HG02588 (cell line): Measurements from ENCODE around the gene GBGT1.
A peak's percentile ranks its signal among the peaks of the same experiment; 100 is the strongest.

Experiments used
- ATAC-seq: cut with Tn5 transposase; IDR thresholded peaks from one replicate; pipeline ENCODE4 v1.9.1; 2021; ENCODE audit warnings: mild to moderate bottlenecking, moderate library complexity; ENCODE audit not compliant: unreplicated experiment

Gene GBGT1

DNA sequence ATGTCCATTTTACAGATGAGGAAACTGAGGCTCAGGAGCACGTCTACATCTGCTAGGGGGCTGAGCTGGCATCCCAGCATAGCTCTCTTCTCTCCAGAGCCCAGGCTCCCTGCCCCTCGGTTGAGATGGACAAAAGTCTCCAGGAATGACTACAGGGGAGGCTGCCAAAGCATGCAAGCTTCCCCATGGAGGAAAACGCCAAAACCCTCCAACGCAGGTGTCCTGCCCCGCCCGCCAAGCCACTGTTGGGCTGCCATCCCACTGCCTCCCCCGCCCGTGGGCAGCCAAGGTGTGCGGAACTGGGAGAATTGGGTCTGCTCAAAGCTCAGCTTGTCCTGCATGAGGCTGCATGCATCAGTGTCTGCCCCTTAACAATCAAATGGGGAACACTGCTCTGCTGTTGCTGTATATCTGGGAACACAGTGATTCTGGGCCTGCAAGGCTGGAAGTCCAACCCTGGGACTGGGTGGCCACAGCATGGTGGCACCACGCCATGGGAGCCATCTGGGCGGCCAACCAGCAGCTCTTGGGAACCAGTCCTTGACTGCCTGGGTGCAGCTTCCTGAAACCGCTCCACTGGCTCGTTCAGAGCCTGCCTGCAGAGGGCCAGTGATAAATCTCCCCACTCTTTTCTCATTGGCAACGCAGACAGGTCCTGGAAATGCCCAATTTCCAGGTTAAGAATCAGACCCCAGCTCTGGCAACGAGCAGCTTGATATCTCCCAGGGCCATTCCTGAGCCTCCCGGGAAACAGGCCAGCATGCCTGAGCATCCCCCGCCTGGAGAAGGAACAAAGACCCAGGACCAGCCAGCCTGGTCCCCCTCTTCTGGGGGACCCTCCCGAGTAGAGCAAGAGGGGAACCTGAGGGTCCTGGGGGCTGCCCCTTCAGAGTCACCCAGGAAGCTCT is 46.2 kb downstream of the GBGT1 start:
- ATAC-seq: no peak

- no peak for ATAC-seq
These were observed 47.1 kb downstream of the GBGT1 start for GRCh38 chr9:133116346-133117231.

DNA sequence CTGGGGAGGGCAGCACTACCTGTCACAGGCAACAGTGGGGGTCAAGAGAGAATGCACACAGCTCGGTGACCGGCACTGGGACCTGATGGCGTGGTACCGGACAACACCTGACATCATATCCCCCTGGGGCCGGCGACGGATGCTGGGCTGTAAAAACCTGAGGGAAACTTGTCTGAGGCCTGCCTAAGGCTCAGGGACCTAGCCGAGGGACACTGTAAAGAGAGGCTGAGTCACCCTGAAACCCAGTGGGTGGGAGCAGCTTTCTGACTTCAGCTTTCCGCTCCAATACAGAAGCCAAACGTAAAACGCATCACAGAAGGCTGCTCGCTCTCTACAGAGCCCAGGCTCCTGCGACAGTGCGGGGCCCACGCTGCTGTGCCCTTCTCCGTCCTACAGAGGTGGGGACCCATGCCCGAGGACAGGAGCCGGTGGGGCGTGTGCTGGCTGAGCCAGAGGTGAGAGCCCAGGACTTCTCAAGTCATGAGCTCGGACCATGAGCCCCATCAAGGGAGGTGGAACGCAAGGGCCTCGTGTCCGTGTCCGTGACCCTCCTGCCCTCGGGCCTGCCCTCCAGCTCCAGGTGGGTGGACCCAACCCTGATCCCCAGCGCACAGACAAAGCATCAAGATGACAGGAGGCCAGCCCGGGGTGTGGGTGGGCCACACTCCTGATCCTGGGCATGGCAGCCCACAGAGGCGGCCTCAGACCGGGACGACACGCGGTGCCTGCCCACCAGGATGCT is 47.9 kb downstream of the GBGT1 start:
- ATAC-seq: peak; percentile 61

DNA sequence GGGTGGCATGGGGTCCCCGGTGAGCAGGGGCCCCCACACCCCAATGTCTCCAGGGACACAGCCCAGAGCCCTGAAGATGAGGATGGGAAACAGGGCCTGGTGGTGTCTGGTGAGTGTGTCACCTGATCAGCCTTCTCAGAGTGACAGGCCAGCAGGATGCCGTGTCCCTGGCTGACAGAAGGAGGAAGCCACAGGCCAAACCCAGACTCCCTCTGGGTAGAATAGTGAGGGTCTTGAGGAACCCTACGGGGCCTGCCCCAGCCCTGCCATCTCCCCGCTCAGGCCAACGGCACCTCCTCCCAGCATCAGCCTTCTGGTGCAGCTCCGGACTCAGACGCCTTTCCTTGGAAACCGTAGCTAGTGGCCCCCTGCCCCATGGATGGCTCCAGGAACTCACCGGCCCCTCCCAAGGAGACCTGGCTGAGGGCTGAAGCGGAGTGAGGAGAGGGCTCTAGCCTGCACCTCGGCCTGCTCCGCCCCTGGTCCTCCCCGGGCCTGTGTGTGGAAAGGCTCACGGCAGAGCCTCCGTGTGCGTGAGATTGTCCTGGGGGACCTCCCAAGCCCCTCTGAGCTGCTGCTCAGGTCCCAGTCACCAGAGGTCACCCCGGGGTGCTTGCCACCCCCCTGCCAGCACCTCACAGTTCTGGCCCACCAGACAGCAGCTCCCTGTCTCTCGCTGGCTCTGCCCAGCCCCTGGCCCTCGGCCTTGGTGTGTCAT is 48.7 kb downstream of the GBGT1 start:
- no peak for ATAC-seq

DNA sequence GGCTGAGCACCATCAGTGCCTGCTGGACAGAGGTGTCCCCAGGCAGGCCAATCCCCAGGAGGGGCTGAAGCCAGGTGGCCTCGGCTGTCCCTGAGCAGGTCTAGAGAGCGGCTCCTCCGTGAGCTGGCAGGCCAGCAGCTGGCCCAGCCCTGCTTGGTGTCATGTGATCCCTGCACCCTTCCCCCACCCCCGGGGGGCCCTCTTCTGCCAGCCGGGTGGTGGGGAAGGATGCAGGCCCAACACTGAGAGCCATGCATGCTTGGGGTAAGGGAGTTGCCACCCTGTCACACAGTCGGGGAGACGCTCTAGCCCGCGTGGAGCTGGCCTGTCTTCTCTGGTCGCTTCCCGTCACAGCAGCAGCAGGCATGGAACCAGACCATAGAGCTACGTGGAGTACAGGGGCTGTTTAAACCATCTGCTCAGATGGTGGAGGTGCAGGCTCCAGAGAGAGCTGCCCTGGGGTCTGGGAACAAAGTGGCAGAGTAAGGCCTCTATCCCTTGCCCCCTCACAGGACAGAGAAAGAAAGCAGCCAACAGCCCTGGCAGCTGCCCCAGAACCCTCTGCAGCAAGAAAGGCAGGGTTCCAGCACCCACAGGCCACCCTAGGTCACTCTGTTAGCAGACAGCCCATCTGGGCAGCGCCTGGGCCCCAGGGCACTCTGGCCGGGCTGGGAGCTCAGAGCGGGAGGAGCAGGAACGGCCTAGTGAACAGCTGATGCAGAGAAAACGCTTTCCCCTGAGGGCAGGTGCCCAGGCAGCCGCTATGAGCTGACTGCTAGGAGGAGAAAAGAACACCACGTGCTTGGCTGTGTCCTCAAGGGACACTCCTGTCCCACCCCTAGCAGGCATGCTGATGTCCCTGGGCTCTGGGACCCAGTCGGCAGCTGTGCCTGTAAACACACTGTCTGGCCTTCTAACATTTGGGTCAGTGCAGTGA is 49.5 kb downstream of the GBGT1 start:
- no peak for ATAC-seq

- ATAC-seq: no peak
These were observed 50.4 kb downstream of the GBGT1 start for GRCh38 chr9:133113163-133113948.

DNA sequence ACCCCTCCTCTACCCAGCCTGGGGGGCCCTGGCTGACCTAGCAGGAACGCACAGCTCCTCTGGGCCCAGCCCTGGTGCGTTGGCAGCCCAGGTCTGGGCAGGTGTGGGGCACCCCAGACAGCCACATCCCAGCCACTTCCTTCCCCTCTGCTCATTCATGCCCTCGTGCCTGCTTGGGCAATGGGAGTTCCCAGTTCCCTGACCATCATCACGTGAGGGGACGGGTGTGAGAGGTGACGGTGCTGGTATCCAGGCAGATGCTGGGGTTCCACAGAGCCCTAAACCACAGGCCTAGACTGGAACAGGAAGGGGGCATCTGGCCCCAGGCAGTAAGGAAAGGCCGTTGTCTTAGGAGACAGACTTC is 51.1 kb downstream of the GBGT1 start:
- no peak for ATAC-seq

DNA sequence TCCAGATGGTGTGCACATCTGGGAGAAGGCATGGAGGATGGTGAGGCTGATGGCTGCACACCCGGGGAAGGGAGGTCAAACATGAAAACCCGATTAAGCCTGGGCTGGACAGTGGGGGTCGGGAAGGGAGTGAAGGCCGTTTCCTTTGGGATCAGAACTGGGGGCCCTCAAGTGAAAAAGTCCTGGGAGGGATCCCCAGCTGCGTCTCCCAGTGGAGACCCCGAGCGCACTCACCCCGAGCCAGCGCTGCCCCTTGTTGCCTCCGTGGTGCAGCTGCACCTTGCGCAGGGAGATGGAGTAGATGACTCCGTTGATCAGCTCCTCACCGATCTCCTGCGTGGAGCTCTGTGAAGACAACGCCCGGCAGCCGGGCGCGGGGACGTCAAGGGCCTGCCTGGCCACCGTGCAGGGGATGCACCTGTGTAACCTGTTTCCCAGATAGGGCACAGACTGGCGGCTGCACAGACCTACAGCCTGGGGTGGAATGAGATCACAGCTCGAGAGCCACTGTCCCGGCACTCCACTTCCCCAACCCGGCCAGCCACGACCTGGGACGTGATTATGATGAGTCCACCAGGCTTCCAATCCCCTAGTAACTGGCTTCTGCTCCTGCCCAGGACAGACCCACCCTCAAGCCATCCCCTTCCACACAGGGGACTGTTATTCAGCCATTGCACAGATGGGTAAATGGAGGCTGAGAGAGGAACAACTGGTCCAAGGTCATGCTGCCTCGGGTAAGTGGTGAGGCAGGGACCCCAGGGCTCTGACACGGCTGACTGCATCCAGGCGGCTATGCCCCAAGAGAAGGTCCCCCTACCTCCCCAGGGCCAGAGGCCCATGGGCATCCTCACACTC is 51.7 kb downstream of the GBGT1 start:
- ATAC-seq: no peak

DNA sequence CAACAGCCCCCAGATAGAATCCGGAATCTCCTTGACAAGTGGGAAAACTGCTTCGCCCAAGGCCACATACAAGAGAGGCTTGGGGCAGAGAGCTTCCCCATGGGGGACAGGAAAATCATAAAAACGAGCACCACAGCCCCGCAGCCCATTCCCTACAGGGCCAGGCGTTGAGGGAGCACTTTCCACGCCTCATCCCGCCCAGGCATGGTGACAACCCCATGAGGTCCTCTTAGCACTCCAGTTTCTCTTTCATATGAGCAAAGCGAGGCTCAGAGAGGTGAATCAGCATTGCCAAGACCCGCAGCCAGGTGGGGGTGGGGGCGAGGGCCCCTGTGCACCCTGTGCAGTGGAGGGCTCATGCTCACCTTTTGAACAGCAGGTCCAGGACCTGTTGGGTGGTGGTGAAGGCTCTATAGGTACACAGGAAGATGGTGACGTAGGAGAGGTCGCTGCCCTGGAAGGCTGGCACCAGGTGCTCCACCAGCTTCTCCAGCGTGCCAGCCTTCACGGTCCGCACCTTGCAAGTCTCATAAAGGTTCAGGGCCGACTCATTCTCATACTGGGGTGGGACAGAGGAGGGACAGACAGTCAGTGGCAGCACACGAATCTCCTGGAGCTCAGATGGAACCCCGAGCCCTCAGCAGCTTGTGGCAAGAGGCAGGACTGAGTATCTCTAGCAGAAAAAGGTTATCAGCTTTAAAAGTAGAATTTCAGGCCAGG is 53.6 kb downstream of the GBGT1 start:
- ATAC-seq: no peak

- ATAC-seq: no peak
These were observed 54.7 kb downstream of the GBGT1 start for GRCh38 chr9:133108794-133109641.

DNA sequence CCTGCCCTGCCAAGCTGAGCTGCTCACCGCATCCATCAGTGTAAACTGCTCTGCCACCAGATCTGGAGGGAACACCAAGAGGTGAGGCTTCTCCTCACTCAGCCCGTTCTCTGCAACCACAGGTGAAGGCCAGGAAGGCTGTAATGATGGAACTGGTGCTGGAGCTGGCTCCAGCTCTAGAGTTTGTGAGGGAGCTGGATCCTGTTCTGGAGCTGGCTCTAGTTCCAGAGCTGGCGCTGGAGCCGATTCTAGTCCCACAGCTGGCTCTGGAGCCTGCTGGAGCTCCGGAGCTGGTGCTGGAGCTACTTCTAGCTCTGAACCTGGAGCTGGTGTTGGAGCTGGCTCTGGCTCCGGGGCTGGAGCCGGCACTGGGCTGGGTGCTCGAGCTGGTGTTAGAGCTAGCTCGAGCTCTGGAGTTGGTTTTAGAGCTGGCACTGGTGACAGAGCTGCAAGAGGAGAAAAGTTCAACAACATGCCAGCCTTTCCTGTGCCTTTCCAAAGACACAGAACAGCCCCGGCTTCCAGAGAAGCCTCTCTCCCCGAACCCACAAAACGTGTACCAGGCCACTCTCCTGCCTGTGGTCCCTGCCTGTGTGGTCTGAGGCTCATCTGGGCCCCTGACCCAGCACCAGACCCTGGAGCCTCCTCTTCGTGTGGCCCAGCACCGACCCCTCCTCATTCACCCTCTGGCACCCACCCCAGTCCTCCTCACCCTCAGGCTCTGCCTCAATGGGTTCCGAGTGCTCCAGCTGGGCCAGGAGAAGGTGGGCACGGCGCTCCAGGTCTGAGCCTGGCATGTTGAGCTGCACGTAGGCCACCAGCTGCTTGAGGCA is 55.5 kb downstream of the GBGT1 start:
- no peak for ATAC-seq

DNA sequence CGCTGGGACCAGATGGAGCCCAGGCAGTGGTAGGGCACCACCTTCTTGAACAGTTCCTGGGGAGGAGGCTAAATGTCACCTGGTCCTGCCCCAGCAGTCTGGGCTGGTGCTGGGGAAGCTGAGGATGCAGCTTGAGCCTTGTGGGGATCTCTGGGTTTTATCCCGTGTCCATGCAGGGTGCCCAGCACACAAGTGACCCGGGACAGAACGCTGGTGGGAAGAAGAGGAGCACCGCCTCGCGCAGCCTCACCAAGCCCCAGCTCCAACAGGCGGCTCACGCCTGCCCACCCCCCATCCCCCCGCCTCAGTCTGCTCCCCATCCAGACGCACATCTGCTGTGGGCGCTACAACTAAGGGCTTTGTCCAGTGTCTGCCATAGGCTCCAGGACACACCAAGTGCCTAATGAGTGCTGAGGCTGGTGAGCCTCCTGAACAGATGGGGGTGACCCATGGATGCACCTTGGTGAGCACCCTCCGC is 56.4 kb downstream of the GBGT1 start:
- no peak for ATAC-seq

DNA sequence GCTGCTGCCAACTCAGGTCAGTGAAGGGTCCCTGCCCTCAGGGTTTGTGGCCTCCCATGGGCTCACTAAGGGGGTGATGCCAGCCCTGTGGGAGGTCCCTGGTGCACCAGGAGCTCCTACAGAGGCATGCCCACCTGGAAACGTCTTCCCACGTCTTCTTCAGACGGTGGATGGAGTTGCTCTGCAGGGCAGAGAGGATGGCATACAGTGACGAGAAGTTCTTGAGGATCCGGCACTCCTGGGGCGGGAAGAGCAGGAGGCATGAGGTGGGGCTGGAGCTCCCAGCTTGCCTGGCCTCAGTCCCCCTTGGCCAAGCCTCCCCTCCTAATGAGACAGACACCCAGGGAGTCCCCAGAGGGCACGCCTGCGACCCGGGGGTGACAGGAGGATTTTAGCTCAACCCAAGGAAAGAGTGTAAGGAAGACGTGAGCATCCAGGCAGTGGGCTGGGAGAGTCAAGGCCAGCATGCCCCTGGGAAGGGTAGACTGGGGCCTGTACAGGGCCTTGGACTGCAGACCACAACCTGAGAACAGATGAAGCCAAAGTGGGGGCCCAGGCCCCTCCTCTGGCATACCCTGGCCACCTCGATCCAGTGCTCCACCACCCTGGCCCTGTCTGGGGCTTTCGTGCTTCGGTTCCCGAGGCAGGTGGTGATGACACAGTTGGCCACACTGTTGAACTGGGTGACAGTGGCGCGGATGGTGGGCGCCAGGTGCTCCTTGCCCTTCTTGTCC is 57.0 kb downstream of the GBGT1 start:
- ATAC-seq: no peak

GRCh38 chr9:133105461-133105770 is 58.3 kb downstream of the GBGT1 start:
- ATAC-seq: no peak
